ENCODE measurements around the gene DUSP23. TPM values are rescaled to one million over a fixed set of nuclear protein-coding genes. Genes with fewer than 3 reads are reported as not detected.
A peak's percentile ranks its signal among the peaks of the same experiment; 100 is the strongest.

Gene DUSP23
- total RNA-seq, 1 donor from 2014 or later, result 40.1 TPM

DNA sequence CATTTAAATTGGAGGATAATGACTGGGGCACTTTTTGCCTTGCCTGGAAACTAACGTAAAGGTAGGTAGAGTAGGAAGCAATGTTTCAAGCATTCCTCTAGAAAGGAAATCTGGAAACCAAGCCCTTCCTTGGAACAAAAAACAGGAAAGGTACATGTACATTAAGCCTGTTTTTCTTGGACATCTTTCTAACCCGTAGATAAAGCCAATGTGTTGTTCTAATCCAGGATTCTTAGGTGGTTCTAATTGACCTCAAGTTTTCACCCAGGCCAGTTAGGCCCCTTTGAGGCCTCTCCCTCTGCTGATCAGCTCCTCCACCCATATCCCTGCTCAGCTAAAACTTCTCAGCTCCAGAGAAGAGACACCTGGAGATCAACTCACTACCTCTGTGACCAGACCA lies 6.3 kb upstream of the DUSP23 start:
- Mint-ChIP-seq H3K27me3 (ENCODE audit: low read depth) (peaks cover 18% of the 10 kb centered on the region), H3K4me1 (peaks cover 17% of the 10 kb centered on the region), H3K27ac (no peak overlapping the region), H3K36me3 (no peaks in the 10 kb centered on the region), H3K4me3 (no peak overlapping the region), H3K9me3 (no peaks in the 10 kb centered on the region)
- no peak for DNase-seq (ENCODE audit: low spot score in 2 of 2, unreplicated experiment in 2 of 2)
- TF ChIP-seq, protein P1, sequence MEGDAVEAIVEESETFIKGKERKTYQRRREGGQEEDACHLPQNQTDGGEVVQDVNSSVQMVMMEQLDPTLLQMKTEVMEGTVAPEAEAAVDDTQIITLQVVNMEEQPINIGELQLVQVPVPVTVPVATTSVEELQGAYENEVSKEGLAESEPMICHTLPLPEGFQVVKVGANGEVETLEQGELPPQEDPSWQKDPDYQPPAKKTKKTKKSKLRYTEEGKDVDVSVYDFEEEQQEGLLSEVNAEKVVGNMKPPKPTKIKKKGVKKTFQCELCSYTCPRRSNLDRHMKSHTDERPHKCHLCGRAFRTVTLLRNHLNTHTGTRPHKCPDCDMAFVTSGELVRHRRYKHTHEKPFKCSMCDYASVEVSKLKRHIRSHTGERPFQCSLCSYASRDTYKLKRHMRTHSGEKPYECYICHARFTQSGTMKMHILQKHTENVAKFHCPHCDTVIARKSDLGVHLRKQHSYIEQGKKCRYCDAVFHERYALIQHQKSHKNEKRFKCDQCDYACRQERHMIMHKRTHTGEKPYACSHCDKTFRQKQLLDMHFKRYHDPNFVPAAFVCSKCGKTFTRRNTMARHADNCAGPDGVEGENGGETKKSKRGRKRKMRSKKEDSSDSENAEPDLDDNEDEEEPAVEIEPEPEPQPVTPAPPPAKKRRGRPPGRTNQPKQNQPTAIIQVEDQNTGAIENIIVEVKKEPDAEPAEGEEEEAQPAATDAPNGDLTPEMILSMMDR (IDR thresholded peaks at IDR 0.05; ENCODE audit: unreplicated experiment), result no peak

DNA sequence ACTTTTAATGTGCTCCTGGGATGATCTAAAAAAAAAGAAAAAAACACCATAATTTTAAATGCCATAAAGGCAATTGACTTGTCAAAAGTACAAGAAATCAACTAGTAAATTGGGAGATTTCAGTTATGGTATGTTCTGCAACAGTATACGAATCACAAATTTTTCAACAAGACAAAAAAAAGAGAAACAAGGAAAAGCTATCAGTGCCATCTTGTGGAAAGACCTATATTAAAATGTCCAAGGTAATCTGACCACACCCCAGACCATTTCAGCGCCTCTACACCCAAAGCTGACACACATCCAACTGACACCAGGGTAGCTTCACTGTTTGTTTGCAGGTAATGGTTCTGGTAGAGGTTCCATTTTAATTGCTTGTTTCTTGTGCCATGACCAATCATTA lies 5.0 kb upstream of the DUSP23 start:
- no peak overlapping the region for H3K27ac Mint-ChIP-seq
- peaks cover 24% of the 10 kb centered on the region for H3K4me1 Mint-ChIP-seq
- TF ChIP-seq, protein P1 (IDR thresholded peaks at IDR 0.05; ENCODE audit: unreplicated experiment), result no peak

DNA sequence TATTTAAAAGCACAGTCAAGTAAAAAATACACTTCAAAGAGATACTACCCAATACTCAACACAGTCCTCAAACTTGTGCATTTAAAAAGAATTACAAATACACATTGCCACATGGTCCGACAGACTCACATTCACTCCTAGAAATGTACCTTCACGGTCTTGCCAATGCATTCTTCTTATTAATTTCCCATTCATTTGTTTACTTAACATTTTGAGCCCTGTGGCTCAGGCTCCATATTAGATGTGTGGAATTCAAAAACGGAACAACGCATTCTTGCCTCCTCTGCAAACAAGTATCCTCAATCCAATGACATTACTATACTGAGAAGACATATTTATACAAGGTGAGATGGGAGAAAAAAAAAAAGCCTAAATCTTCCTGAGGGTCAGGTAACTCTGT lies 2.5 kb upstream of the DUSP23 start:
- H3K27me3 Mint-ChIP-seq (ENCODE audit: low read depth), result peaks cover 4% of the 10 kb centered on the region
- no peak for DNase-seq (ENCODE audit: low spot score in 2 of 2, unreplicated experiment in 2 of 2)
- H3K4me3 Mint-ChIP-seq, result no peak overlapping the region
- TF ChIP-seq, protein P1 (IDR thresholded peaks at IDR 0.05; ENCODE audit: unreplicated experiment), result no peak
- H3K9me3 Mint-ChIP-seq, result no peaks in the 10 kb centered on the region
- peaks cover 33% of the 10 kb centered on the region for H3K4me1 Mint-ChIP-seq
- H3K36me3 Mint-ChIP-seq, result peaks cover 9% of the 10 kb centered on the region
- no peak overlapping the region for H3K27ac Mint-ChIP-seq

More for the DNA sequence above, 5.0 kb upstream of the DUSP23 start:
- no peak for DNase-seq (ENCODE audit: low spot score in 2 of 2, unreplicated experiment in 2 of 2)
- H3K9me3 Mint-ChIP-seq, result no peaks in the 10 kb centered on the region
- H3K4me3 Mint-ChIP-seq, result no peak overlapping the region
- no peaks in the 10 kb centered on the region for H3K36me3 Mint-ChIP-seq
- H3K27me3 Mint-ChIP-seq (ENCODE audit: low read depth), result peaks cover 18% of the 10 kb centered on the region

DNA sequence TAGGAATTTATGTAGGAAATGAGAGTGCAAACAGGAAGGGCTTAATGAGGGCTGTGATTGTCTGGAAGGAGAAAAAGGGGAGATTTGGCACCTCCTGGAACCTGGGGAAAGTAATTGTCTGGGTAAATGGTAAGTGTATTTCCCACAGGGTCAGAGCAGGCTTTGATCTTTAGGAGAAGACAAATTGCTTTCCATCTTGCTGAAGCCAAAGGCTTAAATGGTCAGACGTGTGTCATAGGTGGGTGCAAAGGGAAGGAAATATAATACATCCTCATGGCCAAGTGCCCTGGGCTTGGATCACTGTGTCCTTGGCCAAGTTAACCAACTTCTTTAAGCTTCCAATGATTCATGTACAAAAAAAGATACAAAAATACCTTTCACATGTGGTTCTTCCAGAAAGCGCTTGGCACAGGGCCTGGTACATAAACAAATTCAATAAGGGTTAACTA lies 1.3 kb upstream of the DUSP23 start:
- no peak for DNase-seq (ENCODE audit: low spot score in 2 of 2, unreplicated experiment in 2 of 2)
- TF ChIP-seq, protein P1 (IDR thresholded peaks at IDR 0.05; ENCODE audit: unreplicated experiment), result no peak
- Mint-ChIP-seq H3K36me3 (peaks cover 9% of the 10 kb centered on the region), H3K9me3 (no peaks in the 10 kb centered on the region), H3K27ac (no peak overlapping the region), H3K4me3 (no peak overlapping the region), H3K4me1 (peaks cover 37% of the 10 kb centered on the region), H3K27me3 (ENCODE audit: low read depth) (peaks cover 4% of the 10 kb centered on the region)

DNA sequence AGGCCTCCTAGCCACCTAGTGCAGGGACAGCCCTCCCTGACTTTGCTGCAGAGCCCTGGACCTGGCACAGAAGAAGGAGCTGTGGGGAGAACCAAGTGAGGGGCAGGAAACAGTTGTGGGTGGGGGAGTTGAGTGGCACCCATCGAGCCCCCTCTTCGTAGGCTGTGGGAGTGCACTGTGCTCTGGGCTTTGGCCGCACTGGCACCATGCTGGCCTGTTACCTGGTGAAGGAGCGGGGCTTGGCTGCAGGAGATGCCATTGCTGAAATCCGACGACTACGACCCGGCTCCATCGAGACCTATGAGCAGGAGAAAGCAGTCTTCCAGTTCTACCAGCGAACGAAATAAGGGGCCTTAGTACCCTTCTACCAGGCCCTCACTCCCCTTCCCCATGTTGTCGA lies 1.2 kb downstream of the DUSP23 start:
- H3K9me3 Mint-ChIP-seq, result no peaks in the 10 kb centered on the region
- TF ChIP-seq, protein P1 (IDR thresholded peaks at IDR 0.05; ENCODE audit: unreplicated experiment), result no peak
- H3K27ac Mint-ChIP-seq, result no peak overlapping the region
- H3K4me3 Mint-ChIP-seq, result peak overlapping the region; percentile 69
- H3K4me1 Mint-ChIP-seq, result peaks cover 57% of the 10 kb centered on the region
- peaks cover 9% of the 10 kb centered on the region for H3K36me3 Mint-ChIP-seq
- H3K27me3 Mint-ChIP-seq (ENCODE audit: low read depth), result peaks cover 4% of the 10 kb centered on the region
- DNase-seq (ENCODE audit: low spot score in 2 of 2, unreplicated experiment in 2 of 2), result no peak

DNA sequence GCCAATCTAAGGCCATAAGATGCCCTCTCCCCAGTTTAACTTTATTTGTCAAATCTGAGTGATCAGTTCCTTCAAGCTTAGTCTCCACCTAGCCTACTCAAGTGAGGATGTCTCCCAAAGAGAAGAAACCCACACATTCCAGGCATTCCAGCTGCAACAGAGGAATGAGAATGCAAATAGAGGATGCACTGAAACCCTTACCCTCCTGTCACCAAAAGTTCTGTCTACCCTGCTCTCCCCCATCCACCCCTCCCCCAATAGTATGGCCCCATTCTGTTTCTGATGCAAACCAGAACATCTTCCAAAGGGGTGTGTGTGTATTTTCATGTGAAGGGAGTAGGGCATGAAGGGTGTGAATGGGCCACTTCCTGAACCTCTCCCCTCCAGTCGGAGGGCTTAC lies 3.0 kb downstream of the DUSP23 start:
- H3K9me3 Mint-ChIP-seq, result no peaks in the 10 kb centered on the region
- no peak overlapping the region for H3K27ac Mint-ChIP-seq
- peaks cover 70% of the 10 kb centered on the region for H3K4me1 Mint-ChIP-seq
- H3K4me3 Mint-ChIP-seq, result no peak overlapping the region
- no peak for DNase-seq (ENCODE audit: low spot score in 2 of 2, unreplicated experiment in 2 of 2)
- TF ChIP-seq, protein P1 (IDR thresholded peaks at IDR 0.05; ENCODE audit: unreplicated experiment), result no peak
- no peaks in the 10 kb centered on the region for H3K27me3 Mint-ChIP-seq (ENCODE audit: low read depth)
- peaks cover 9% of the 10 kb centered on the region for H3K36me3 Mint-ChIP-seq

Data from mesothelial cell of epicardium (in vitro differentiated cells).